WI38 (cell line): ENCODE results near the gene OR10A3.

Source experiments
- H3K4me3 ChIP-seq: 2 replicates; pipeline ENCODE4 v1.5.1; 2011; ENCODE audit warnings: low read depth, mild to moderate bottlenecking, control low read depth, low read length
- CTCF ChIP-seq: IDR thresholded peaks from 2 replicates; pipeline ENCODE4 v1.5.1; 2012; ENCODE audit warnings: low read depth, mild to moderate bottlenecking, control low read depth, low read length

OR10A3 gene

GRCh38 chr11:7936615-7937014 lies 4.9 kb downstream of the OR10A3 start:
- no peak for TF ChIP-seq CTCF
- no peak overlapping the region for H3K4me3 ChIP-seq

- no peak for TF ChIP-seq CTCF
- H3K4me3 ChIP-seq, result no peak within 1 kb of the TSS
Measured at GRCh38 chr11:7931168-7931567, 10.3 kb downstream of the OR10A3 start, which contains the start of gene OR10A6. OR10A6 (minus strand) TSS chr11:7931268; CDS start chr11:7928662, 2,606 bp downstream.

GRCh38 chr11:7927635-7928034 lies 13.9 kb downstream of the OR10A3 start:
- TF ChIP-seq CTCF, result no peak

GRCh38 chr11:7924536-7924935 lies 17.0 kb downstream of the OR10A3 start:
- no peak overlapping the region for H3K4me3 ChIP-seq
- TF ChIP-seq CTCF, result no peak

More at GRCh38 chr11:7927635-7928034, 13.9 kb downstream of the OR10A3 start:
- no peak overlapping the region for H3K4me3 ChIP-seq

GRCh38 chr11:7918141-7918540 lies 23.4 kb downstream of the OR10A3 start:
- TF ChIP-seq CTCF, result no peak
- H3K4me3 ChIP-seq, result no peak overlapping the region

- TF ChIP-seq CTCF, result no peak
Measured at GRCh38 chr11:7911011-7911410, 30.5 kb downstream of the OR10A3 start.

GRCh38 chr11:7910286-7910788 lies 31.2 kb downstream of the OR10A3 start:
- TF ChIP-seq CTCF, result no peak

More at GRCh38 chr11:7911011-7911410, 30.5 kb downstream of the OR10A3 start:
- no peak overlapping the region for H3K4me3 ChIP-seq

More at GRCh38 chr11:7910286-7910788, 31.2 kb downstream of the OR10A3 start:
- no peak overlapping the region for H3K4me3 ChIP-seq
